GM19035 (cell line): ENCODE measurements around the gene CPA3.
A peak's percentile ranks its signal among the peaks of the same experiment; 100 is the strongest.

Experiments
- ATAC-seq: cut with Tn5 transposase; IDR thresholded peaks from one replicate; pipeline ENCODE4 v1.9.1; 2021; ENCODE audit not compliant: unreplicated experiment

The CPA3 gene

DNA sequence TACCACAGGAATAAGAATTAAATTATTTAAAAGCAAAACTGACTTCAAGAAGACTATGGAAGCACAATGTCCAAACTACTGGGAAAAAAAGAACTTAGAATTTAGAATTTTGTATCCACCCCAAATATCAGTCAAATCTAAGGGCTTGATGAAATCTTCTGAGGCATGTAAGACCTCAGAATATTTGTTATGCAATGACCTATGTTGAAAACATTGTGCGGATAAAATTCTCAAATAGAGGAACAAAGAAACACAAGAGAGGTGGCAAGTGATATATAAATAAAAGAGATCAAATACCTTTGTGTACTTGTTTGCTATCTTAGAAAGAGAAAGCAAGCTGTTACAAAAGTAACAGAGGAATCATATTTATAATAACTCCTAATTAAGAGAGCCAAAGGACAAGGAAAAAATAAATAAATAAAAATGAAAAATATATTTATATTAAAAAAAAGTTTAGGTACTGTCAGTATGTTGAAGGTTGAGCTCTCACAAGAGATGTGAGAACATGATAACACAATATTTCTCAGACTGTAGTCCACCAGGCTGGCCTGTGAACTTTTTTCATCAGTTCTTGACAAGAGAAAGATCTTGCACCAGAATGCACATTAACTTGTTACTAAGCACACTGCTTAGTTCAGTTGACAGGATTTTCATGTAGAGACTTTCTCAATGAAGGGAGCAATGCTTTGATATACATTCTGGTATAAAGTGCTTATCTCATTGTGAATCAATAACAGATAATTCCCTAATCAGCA lies 50.0 kb downstream of the CPA3 start:
- ATAC-seq = no peak

DNA sequence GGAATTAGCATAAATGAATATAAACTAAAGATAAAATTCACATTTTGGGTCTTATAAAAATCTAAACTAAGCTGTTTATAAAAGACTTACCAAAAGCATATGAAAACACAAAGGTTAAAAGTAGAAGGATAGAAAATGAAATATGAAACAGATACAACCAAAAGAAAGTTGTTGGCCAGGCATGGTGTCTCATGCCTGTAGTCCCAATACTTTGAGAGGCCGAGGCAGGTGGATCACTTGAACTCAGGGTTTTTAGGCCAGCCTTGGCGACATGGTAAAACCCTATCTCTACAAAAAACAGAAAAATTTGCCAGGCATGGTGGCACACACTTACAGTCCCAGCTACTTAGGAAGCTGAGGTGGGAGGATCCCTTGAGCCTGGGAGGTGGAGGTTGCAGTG lies 51.0 kb downstream of the CPA3 start:
- no peak for ATAC-seq

DNA sequence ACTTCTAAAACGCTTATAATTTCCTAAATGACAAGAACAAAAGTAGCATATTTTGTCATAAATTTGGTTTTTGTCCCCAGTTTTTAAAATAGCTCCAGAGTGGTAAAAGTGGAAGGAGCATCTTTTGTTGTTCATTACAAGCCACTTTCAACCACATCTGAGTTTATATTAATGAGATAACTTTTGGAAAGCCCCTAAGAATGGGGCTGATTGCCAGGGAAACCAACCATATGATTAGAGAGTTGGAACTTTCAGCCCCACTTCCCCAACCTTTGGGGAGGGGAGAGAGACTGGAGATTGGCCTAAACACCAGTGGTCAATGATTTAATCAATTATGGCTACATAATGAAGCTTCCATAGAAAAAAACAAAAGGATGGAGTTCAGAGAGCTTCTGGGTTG lies 57.4 kb downstream of the CPA3 start:
- no peak for ATAC-seq

DNA sequence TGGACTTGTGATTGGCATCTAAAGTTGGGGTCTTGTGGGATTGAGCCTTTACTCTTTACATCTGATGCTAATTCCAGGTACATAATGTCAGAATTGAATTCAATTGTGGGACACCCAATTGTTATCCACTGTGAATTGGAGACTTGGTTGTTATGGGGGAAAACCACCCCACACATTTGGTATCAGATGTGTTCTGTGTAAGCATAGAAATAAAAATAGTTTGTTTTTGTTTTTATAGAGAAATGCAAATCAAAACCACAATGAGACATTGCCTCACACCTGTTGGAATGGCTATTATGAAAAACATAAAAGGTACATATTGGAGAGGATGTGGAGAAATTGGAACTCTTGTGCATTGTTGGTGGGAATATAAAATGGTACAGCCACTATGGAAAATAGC lies 58.5 kb downstream of the CPA3 start:
- peak; percentile 66 for ATAC-seq

DNA sequence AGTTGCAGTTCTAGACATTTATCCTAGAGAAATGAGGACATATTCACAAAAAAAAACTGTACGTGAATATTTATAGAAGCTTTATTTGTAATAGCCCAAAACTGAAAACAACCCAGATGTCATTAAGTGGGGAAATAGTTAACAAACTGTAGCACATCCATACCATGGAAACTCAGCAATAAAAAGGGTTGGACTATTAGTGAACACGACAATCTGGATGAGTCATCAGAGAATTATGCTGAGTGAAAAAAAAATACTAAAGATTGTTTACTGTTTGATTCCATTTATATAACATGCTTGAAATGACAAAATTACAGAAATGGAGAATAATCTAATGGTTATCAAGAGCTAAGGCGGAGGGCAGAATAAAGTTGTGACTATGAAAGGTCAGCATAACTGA lies 59.5 kb downstream of the CPA3 start:
- no peak for ATAC-seq

DNA sequence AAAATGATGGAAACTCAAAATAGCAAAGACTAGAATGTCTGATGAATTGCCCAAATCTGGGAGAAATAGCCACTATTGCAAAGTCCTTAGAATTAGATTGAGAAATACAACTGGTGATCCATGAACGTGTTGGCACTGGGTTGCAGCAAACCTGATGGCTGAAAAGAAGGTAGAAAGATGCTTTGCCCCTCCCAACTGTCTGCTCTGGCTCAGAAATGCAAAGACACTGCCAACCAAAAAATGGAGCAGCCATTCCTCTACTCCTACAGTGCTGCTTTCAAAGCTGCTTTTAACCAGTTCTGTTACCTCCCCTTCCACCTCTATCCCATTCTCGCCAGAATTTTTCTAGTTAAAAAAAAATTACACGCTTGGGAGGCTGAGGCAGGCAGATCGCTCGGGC lies 60.7 kb downstream of the CPA3 start:
- no peak for ATAC-seq

DNA sequence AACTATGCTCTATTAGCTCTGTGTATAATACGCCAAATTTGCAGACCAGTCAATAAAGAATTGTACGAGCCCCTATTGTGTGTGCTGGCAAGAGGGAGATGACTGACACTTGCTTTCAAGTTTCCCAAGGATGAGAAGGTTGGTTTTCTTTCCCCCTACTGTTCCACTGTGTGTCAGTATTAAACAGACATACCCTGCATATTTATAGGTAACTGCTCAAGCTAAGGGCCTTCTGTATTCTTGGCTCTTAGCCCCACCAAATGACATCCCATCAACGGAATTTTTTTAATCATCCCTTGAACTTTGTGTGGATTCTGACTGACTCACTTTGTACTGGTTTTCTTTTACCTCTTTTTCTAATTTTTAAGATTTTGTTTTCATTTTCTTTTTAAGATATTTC lies 65.7 kb downstream of the CPA3 start:
- no peak for ATAC-seq

DNA sequence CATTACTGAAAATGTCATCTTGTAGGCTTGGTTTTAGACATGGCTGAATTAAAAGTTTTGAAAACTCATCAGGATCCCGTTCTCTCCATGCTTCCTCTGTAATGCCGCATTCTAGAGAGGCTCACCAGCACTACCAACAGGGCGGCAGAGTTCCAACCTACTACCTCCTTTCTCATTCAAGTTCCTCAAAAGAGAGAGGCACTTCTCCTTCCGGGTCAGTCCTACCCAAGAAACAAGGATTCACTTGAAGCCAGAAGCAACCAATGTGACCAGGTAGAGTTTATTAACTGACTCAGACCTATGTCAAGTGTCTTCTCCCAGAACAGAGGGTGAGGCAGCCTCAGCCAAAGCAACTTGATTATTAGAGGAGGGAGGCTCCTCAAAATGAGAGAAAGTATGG lies 66.5 kb downstream of the CPA3 start:
- ATAC-seq = no peak

DNA sequence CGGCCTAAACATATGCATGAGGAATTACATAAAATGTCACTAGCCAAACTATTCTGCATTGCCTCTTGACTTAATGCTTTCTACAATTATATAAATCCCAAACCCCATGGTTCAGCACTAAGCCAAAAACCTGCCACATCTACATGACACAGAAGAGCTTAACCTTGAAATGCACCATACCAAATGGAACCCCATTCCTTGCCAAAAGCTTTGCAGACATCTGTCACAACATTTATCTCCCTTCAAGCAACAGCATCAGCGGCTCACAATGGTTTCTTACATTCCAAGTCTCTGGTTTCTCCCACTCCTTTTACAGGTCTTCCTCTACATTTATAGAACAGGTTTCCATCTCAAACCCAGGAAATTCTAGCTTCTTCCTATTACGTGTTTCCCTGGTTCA lies 67.9 kb downstream of the CPA3 start:
- ATAC-seq = no peak

DNA sequence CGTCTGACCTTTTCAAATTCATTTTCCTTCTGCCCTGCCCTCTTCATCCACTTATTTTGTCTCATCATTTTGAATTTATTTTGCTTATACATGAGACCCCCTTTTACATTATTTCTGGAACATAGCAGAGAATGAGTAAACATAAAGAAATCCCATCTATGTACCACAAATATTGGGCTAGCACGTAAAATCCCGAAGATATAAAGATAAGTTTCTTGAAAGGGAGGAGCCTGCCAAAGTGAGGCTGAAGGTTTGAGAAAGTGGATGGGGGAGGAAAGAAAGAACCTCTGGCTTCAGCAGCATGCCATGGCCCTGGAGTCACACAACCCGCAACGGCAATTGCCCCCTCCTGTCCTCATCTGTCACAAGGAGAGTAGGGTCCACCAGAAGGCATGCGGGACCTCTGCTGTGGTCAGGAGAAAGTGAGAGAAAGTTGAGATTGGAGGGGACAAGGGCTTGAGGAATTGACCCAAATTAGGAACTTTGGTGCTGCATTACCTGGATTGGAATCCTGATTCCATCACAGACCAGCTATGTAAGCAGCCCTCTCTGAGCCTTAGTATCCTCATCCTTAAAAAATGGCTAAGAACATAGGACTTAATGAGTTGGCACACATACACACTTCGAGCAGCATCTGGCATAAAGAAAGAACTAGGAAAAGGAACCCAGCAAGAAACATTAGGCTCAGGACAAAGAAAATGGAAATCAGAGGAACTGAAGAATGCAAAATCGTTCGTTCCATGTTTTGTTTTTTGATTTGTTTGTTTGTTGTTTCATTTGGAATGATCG lies 72.6 kb downstream of the CPA3 start:
- ATAC-seq = no peak

DNA sequence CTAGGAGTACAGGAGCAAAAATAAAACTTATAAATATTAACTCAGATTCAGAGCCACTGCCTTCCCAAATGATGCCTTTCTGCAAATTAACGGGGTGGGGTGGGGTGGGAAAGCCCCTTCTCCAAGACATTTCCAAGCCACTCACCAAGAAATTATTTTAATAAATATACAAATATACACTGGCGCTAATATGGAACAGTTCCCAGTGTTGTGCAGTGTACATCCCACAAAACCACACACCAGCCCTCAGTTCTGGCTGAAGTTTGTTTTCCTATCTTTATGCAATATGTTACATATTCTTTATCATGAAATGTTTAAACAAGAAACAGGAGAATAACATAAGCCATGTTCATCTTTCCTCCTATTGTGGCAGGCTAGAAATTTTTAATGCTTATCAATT lies 73.2 kb downstream of the CPA3 start:
- no peak for ATAC-seq

DNA sequence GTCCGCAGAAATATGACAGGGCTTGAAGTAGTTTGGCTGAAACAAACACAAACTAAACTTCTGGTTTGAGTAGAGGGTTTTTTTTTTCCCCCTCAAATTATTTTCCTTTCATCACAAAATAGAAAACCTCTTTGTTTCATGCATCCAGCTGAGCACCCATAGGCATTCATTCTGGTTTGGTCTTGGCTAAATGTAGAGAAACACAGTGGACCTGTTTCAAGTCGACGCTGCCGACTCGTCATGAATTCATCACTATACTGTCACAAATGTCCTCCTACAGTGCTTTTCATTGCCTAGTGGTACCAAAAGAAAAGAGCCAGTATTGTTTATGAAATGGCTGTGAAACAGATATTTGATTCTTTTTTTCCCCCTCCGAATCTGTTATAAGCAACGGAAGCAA lies 73.8 kb downstream of the CPA3 start:
- no peak for ATAC-seq

DNA sequence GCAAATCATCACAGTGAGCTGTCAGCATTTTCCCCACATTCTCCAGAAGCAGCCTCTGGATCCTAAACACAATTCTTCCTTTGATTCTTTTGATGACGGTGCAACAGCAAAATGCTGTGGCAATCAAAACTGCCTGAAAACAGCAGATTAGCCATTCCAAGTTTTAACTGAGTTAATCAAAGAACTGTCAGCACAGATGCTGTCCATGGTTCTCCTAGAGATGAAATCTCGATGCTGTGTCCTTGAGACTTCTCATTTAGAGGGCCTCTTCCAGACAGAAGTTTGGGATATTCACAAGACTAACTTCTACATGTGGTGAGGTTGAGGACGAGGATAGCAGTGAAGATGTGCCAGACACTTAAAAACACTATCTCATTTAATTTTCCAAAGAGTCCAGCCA lies 75.9 kb downstream of the CPA3 start:
- ATAC-seq = no peak

DNA sequence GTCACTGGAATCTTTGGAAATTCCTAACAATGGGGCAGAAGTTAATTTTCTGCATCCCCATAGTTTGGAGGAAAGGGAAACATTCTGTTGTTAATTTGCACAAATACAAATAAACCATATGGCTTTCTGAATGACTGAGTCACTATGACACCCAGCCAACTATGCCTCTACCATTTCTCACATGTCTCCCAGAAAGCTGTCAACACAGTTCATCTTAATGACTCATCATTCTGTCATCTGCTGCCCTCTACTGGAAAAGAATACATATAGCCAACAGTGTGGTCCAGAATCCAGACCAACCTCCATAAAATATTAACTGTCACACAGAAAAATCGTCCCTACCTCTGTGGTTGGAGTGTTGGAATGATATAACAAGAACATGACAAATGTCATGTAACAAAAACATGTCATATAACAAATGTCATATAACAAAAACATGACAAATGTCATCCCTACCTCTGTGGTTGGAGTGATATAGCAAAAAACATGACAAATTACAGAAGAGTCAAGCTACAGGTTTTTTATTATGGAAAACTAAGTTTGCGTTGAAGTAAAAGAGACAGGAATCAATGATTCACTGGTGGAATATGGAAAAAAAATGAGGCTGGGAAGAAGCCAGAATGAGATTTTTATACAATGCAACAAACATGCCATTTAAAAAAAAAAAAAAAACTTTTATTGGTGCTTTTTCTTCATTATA lies 78.6 kb downstream of the CPA3 start:
- peak; percentile 95 for ATAC-seq

DNA sequence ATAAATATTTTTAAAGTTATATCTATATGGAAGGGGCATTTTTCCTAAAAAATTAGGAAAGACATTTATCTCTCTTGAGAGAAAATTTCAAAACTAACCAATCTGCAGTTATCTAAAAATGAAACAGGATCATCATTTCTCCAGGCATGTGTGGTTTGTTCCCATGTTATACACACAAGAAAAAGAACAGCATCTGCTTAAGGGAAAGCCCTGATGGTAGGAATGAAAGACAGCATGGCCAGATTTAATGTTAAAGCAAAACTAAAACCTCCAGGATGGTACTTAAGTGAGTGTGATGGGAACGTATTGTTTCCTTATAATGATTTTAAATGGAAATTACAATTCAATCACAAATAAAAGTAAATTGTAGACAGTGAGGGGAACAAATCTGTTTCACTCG lies 80.0 kb downstream of the CPA3 start:
- no peak for ATAC-seq
